RWPE2 (cell line): ENCODE measurements around the gene DIP2C.
A peak's percentile ranks its signal among the peaks of the same experiment; 100 is the strongest.

Experiments used
- ATAC-seq: fragments of 200-7000 bp; cut with Tn5 transposase; 3 replicates; pipeline ENCODE4 v1.9.1; 2021; ENCODE audit warnings: low read depth
- DNase-seq: peaks from one replicate; pipeline ENCODE4 v3.0.0-alpha.2; 2020; ENCODE audit warnings: low spot score
- H3K27ac ChIP-seq: fragments of 450-650 bp; 2 replicates; pipeline ENCODE4 v1.5.1; 2017; ENCODE audit warnings: mild to moderate bottlenecking; ENCODE audit not compliant: poor library complexity, severe bottlenecking
- H3K27me3 ChIP-seq: fragments of 250-450 bp; sonication (Bioruptor Pico); 2 replicates; pipeline ENCODE4 v1.5.1; 2021; ENCODE audit warnings: mild to moderate bottlenecking, moderate library complexity; ENCODE audit not compliant: insufficient read depth, poor library complexity, severe bottlenecking
- H3K36me3 ChIP-seq: fragments of 250-450 bp; sonication (Bioruptor Pico); 2 replicates; pipeline ENCODE4 v1.5.1; 2020; ENCODE audit warnings: low read depth, mild to moderate bottlenecking, moderate library complexity
- H3K4me1 ChIP-seq: fragments of 250-450 bp; sonication (Bioruptor Pico); 2 replicates; pipeline ENCODE4 v1.5.1; 2021; ENCODE audit warnings: mild to moderate bottlenecking, moderate library complexity; ENCODE audit not compliant: insufficient read depth, poor library complexity, severe bottlenecking
- H3K4me3 ChIP-seq: fragments of 250-450 bp; sonication (Bioruptor Pico); 2 replicates; pipeline ENCODE4 v1.5.1; 2021; ENCODE audit warnings: mild to moderate bottlenecking, moderate library complexity; ENCODE audit not compliant: severe bottlenecking
- H3K9me3 ChIP-seq: fragments of 250-450 bp; sonication (Bioruptor Pico); 2 replicates; pipeline ENCODE4 v1.5.1; 2021; ENCODE audit warnings: mild to moderate bottlenecking, moderate library complexity; ENCODE audit not compliant: severe bottlenecking
- CTCF ChIP-seq: fragments of 450-650 bp; IDR thresholded peaks from one replicate; pipeline ENCODE4 v1.5.1; 2017; ENCODE audit warnings: mild to moderate bottlenecking, moderate library complexity; ENCODE audit not compliant: poor library complexity, severe bottlenecking

The DIP2C gene

DNA sequence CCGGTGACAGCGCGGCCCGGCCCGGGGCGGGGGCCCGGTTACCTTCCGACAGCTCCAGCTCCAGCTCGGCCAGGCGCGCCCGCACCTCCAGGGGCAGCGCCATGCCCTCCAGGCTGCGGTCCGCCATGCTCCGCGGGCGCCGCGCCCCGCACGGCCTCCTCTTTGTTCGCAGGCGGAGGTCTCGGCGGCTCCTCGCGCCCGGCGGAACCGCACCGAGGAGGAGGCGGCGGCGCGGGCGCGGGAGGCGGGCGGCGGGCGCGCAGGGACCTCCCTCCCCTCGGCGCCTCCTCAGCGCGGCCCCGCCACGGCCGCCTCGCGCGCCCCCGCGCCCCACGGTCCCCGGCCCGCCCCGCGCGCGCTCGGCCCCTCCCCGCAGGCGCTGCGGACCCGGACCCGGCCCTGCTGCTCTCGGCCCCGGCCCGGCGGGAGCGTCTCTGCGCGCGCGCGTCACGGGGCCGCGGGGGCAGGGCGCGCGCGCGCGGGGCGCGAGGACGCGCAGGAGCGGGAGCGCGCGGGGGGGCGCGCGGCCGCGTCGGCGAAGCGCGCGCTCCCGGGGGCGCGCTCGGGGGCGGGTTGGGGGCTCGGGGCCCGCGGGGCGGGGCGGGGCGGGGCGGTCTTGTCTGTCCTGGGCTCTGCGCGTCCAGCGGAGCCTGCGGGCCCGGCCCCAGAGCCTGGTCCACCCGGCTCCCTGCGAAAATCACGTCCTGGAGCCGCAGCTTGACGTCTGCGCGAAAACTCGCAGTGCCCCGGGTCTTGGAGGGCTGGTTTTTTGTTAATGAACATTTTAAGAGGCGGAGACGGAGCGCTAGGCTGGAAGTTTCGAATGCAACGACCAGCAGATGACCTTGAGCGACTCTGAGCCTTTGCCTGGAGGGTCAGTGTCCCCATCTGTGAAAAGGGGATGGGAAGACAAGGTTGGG, at the start of gene DIP2C:
Gene DIP2C (minus strand): TSS at position 217 of the 920 bp plus-strand sequence. CDS start 90 bp downstream, at position 127.
- DNase-seq (no peak), ATAC-seq (peak; percentile 52)
- H3K9me3 ChIP-seq, result no peaks in the 10 kb centered on the region
- H3K27ac ChIP-seq, result peak within 1 kb of the TSS; percentile 50
- no peaks in the 10 kb centered on the region for H3K27me3 ChIP-seq
- H3K36me3 ChIP-seq, result no peaks in the 10 kb centered on the region
- TF ChIP-seq CTCF, result no peak
- peak within 1 kb of the TSS; percentile 87 for H3K4me3 ChIP-seq
- H3K4me1 ChIP-seq, result no peaks in the 10 kb centered on the region

- ATAC-seq, result no peak
- no peak for DNase-seq
- Histone ChIP-seq H3K4me3 (no peak overlapping the region), H3K27me3 (peaks cover 3% of the 10 kb centered on the region), H3K27ac (no peak overlapping the region), H3K4me1 (no peaks in the 10 kb centered on the region), H3K36me3 (no peaks in the 10 kb centered on the region), H3K9me3 (no peaks in the 10 kb centered on the region)
- TF ChIP-seq CTCF, result no peak
Observed at GRCh38 chr10:734481-734880, 45.0 kb upstream of the DIP2C start.

DNA sequence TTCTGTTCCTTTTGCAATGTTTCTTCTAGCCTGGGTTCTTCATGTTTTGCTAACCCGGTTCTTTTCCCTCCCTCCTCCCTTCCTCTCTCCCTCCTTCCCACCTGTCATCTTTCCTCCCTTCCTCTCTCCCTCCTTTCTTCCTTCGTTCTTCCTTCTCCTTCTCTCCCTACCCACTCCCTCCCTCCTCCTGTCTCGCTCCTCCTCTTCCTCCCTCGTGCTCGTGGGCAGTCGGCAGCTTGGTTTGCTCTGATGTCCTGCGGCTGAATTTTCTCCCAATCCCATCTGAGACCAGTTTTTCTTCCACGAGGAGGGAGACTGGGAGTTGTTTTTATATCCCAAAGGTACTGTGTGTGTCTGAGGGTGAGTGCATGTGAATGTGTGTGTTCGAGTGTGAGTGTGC, 43.6 kb upstream of the DIP2C start:
- no peaks in the 10 kb centered on the region for H3K36me3 ChIP-seq
- H3K9me3 ChIP-seq, result no peaks in the 10 kb centered on the region
- H3K4me1 ChIP-seq, result no peaks in the 10 kb centered on the region
- peaks cover 3% of the 10 kb centered on the region for H3K27me3 ChIP-seq
- no peak overlapping the region for H3K4me3 ChIP-seq
- DNase-seq (no peak), ATAC-seq (no peak)
- no peak overlapping the region for H3K27ac ChIP-seq
- TF ChIP-seq CTCF, result no peak

DNA sequence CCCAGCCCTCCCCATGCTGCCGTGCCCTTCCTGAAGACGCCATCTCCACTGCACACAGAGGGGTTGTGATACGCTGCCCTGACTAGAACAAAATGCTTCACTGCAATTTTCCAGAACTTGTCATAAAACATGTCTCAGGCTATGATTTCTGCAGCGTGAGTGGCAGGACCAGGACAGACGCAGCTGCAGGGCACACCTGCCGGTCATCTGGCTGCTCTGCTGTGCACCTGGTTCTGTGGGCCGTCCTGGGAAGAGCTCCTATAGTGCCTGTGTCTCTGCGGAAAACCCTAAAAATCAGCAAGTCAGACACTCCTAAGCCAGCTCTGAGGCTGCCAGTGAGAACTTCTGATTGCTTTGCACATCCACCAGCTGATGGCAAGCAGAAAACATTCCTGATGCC, 39.7 kb upstream of the DIP2C start:
- Histone ChIP-seq H3K9me3 (no peaks in the 10 kb centered on the region), H3K27me3 (peaks cover 3% of the 10 kb centered on the region), H3K36me3 (no peaks in the 10 kb centered on the region), H3K27ac (no peak overlapping the region), H3K4me1 (no peaks in the 10 kb centered on the region), H3K4me3 (no peak overlapping the region)
- no peak for DNase-seq
- TF ChIP-seq CTCF, result no peak
- no peak for ATAC-seq

DNA sequence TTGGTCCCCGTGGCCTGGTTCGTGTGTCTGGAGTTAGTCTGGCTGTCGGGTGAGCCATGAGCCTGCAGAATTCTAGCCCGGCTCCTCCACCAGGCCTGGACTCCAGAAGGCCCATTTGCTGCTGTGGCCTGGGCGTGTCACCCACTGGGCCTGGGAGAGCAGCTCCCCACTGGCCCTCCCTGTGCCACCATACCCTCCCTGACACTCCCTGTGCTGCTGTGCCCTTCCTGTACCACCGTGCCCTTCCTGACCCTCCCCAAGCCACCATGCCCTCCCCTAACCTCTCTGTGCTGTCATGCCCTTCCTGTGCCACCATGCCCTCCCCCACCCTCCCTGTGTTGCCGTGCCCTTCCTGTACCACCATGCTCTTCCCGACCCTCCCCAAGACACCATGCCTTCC, 39.1 kb upstream of the DIP2C start:
- no peak for TF ChIP-seq CTCF
- no peak for ATAC-seq
- no peak overlapping the region for H3K27ac ChIP-seq
- no peaks in the 10 kb centered on the region for H3K9me3 ChIP-seq
- DNase-seq, result no peak
- no peaks in the 10 kb centered on the region for H3K4me1 ChIP-seq
- H3K27me3 ChIP-seq, result peaks cover 3% of the 10 kb centered on the region
- no peaks in the 10 kb centered on the region for H3K36me3 ChIP-seq
- H3K4me3 ChIP-seq, result no peak overlapping the region
